SKM-1 treated with dmso at 0.1 percent for 144 hours (cell line): ENCODE results near the gene PBX4.
A peak's percentile ranks its signal among the peaks of the same experiment; 100 is the strongest.

ENCODE experiments used
- DNase-seq: peaks from one replicate; lab custom pipeline; 2025; ENCODE audit not compliant: unreplicated experiment; lab: John Stamatoyannopoulos, UW

PBX4 gene

DNA sequence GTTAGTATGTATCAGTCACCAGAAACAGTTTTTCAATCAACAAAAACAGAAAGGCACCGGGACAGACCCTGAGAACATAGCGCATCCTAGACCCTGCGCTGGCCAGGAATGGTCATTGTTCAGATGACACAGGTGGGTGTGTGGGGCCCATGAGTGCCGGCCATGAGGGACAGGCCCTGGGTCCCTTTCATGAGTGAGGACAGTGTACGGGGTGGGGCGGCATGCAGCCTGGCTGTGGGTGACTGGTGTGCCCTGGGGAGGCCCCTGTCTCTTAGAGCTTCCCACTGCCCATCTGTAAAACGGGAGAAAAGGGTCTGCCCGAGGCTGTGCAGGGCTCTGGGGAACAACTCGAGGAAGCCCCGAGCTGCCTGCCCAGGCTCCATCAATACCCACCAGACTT is 25.8 kb downstream of the PBX4 start:
- no peak for DNase-seq

DNA sequence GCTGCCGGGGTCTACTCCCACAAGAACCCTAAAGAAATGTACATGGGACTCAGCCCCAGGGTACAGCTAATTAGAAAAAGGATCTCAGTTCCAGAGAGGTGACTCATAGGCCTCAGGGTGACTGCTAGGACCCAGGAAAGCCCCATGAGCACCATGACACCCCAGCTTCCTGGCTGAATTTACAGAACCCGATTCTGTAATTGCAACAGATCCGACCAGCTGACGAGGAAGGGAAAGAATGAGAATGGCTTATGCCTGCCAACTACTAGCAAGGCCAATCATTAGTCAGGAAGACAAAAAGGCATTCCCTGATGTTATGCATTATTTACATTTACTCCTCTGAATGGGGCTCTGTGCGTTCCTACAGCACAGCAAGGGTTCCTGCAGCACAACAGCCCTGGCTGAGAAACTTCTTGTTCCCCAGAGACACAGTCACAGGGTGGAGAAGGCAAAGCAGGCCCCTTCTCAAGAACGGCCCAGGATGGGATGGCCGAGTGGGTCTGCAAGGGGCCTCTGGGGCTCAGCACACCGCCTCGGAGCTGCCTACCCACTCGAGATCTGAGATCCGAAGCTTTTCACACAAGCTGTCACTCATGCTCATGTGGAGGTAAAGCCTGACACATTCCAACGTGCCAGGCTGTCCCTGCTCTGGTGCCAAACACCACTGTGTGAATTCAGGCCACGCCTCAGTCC is 27.2 kb downstream of the PBX4 start:
- DNase-seq: peak; percentile 31

DNA sequence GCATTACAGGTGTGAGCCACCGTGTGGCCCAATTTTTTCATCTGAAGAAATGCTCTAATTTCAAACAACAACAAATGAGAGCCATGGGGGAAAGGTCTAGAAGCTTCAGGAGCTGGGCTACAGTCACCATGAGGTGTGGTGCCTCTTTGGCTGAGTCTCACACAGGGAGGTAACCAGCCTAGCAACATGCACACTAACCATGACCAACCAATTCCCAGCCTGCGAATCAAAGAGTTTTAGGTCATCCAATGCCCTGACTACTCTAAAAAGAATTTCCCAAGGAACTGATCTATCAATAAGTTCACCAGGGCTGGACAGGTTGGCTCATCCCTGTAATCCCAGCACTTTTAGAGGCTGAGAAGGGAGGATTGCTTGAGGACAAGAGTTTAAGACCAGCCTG is 29.9 kb downstream of the PBX4 start:
- DNase-seq: no peak

DNA sequence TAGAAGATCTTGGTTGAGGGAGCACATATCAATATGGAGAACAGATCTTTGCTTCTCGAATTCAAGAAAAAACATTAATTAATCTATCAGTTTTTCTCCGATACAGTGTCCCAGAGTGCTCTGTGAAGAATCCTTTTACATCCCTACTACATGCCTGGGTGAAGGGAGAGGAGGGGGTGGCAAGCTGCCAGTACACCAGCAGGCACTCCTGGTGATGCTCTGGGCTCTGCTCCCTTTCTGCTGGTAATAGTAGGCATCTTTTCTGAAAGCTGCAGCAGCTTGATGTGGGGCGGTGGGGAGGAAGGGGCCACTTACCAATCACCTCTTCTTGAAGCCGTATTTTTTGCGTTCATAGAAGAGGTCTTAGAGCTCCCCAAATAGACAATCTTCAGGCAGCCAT is 30.7 kb downstream of the PBX4 start:
- DNase-seq: no peak

DNA sequence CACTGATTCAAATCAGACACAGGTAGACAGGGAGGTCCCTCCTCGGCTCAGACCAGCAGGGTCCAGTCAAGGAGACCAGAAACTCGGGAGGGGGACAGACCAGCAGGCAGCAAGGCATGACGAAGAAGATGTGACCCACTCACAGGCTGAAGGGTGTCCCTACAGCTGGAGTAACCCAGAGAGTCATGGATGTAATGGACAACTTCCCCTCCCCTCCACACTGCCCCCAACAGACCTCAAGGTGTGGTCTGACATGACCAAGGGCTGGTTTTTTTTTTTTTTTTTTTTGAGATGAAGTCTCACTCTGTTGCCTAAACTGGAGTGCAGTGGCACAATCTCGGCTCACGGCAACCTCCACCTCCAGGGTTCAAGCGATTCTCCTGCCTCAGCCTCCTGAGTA is 34.1 kb downstream of the PBX4 start:
- no peak for DNase-seq

DNA sequence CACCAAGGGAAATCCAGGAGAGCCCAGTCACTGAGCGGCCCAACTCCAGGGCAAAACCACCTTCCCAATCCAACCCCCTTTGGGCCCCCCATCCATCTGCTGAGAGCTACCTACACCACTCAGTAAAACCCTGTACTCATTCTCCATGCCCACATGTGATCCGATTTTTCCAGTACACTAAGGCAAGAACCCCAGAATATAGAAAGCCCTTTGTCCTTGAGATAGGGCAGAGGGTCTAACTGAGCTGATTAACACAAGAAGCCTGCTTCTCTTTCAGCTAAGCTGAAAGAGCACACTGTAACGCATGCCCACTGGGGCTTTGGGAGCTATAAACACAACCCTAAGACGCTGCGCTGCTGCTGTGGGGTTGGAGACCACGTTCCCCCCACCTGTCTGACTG is 36.0 kb downstream of the PBX4 start:
- DNase-seq: no peak

DNA sequence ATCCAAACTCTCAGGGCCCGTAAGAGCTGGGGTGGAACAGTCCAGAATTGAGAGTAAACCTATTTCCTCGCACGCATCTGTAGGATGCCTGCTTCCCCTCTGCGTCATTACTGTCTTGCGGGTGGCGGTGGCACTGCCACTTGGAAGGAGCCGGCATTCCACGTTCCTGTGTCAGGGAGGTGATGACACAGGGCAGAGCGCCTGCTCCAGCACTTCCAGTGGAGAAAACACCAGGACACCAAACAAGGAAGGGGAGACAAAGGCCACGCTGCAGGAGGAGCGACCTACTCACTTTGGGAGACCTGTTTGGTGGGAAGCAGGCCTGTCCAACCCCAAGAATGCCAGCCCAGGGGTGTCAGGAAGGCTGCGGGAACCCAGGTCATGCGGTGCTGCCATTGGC is 37.1 kb downstream of the PBX4 start:
- no peak for DNase-seq

DNA sequence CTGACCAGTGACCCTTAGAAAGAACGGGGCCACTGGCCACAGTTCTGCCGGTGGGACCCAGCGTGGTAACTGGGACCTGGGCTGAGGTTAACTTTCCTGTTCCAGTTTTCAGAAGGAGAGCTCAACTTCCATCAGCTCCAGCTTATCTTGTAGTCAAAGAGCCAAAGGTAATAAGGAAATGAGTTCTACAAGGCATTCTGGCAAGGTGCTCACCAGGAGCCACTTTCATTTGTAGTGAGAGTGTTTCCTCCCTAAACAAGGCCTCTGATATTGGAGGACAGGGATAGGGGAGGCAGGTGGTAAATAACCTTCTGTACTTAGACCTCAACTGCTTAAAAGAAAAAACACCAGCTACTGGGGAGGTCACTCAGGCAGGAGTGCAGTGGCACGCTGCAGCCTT is 38.1 kb downstream of the PBX4 start:
- no peak for DNase-seq

DNA sequence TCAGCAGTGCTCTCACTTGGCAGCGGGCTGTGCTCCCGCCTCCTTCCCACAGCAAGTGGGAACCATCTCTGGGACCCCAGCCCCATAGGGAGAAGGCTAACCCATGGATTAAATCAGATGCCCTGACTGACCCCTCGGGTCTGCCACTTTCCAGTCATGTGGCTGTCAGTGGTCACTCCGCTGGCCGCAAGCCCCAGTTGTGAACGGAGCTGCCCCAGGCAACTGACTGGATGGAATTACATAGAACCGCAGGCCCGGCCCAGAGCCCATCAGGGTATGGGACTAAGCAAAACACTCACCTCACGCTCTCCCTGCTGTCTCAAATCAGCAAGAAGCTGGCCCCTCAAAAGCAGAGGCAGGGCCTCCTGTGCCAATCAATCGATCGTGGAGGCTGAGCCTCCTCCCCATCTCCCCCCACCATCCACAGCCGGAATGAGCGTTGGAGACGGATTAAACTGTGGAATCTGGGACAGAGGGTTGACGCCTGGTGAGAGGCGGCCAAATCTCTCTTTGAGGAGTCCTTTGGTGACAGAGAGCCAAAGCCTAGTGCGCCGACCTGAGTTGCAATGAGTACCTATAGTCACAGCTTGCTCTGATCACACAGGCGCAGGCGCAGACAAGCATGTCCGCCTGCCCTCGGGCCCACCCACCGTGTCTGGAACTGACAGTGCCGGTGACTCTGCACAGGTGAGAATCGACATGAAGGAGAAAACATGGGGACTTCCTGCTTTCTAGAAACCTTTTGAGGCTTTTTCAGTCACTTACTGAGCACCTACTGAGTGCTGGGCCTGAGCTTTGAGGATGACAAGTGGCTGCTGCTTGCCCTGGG is 38.7 kb downstream of the PBX4 start:
- no peak for DNase-seq

DNA sequence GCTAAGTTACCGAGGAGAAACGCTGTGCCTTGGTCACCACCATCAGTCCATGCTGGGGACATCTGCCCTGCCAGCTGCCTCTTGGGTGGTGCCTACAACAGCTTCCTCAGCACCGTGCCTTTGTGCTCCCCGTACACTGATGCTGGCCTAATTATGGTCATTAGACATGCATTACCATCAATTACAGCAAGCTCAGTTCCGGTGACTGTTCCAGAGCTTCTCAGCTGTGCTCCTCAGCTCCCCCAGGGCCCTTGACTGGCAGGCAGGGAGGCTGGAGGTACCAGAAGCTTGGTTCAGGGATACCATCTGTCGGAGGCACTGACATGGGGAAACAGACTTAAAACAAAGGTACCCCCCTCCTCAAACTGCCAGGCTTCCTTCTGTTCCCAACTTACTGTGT is 40.2 kb downstream of the PBX4 start:
- no peak for DNase-seq

DNA sequence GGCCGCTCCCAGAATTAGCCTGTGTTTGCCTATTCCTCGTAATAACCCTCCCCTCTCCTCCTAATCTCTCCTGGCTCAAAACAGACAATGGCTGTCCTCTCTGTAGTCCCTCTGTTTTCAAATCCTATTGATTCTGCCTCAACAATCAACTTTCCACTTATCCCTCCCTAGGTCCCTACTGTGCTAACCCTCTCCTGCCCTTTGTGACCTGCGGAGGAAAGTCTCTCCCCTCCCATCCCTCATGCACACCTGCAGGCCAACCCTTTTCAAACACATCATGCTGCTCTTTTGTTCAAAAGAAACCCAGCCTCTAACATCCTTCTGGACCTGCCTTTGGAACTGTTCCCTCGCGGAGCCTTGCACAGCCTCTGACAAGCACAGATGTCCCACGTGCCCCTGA is 43.1 kb downstream of the PBX4 start:
- no peak for DNase-seq

DNA sequence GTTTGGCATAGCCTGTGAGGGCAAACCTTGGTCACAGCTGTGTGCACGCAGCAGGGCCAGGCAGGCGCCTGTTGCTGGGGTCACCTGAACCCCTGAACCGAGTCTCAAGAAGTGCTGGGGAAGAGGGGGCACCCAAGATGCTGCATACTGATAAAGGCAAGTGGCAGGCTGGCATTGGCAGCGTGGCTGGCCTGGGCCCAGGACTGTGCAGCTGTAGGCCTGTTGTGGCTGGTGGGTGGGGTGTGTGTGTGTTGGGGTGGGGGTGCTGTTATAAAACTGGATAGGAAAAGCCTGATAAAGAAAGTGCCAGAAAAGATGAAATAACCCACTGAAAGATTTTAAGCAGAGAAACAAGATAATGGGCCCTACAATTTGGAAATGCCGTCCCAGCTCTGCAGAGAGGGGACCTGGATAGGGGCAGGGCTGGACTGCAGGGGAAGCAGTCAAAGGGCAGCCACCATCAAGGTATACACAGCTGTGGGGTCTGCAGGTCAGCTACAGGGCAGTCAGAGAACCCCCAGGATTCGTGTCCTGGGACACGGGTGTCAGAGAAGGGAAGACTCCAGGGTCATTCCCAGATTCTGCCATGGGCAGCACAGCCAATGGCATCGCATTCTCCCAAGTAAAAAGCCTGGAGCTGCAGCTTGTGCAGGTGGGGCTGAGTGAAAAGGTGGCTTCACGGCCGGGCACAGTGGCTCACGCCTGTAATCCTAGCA is 47.3 kb downstream of the PBX4 start:
- no peak for DNase-seq

DNA sequence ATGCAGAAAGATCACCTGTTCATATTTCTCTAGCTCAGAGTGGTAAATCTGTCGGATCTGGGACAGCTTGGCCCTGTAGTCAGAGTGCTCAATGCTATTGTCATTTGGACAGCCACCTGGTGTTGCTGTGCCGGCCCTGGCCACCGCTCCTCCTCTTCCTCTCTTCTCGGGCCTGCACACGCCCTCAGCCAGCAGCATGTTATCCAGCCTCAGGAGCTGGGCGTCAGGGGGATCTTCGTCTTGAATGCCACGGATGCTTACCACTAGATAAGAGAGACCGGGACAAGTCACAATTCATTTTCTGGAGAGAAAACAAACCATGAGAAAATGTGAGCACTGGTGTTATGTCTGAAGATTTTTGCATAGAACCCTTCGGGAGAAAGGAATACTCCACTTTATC is 47.9 kb downstream of the PBX4 start:
- no peak for DNase-seq

DNA sequence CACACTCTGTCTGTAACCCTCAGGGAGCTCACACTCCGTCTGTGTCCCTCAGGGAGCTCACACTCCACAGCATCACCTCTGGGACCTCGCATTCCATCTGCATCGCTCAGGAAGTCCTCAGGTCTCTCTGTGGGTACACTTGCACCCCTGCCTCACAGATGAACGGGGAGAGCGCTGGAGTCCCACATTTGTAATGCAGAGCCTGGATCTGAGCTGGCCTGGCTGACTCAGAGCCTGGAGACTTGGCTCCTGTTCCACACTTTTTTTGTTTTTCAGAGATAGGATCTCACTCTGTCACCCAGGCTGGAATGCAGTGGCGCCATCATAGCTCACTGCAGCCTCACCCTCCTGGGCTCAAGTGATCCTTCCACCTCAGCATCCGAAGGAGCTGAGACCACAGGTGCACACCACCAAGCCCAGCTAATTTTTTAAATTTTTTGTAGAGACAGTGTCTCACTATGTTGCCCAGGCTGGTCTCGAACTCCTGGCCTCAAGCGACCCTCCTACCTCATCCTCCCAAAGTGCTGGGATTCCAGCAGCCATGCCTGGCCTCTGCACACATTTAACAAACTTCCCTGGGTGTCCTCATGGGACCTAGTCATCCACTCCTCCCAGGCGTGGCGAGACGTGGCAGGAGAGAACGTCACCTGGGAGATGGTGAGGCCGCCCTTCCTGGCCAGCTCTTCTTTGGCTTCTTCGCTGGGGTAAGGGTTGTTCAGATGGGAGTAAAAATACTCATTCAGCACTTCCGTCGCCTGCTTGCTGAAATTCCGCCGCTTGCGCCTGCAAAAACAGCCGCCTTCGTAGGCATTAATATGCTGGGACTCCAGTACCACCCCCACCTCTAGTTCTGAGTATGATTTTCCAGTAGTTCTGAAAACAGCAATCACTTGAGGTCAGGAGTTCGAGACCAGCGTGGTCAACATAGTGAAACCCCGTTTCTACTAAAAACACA is 49.4 kb downstream of the PBX4 start:
- no peak for DNase-seq

DNA sequence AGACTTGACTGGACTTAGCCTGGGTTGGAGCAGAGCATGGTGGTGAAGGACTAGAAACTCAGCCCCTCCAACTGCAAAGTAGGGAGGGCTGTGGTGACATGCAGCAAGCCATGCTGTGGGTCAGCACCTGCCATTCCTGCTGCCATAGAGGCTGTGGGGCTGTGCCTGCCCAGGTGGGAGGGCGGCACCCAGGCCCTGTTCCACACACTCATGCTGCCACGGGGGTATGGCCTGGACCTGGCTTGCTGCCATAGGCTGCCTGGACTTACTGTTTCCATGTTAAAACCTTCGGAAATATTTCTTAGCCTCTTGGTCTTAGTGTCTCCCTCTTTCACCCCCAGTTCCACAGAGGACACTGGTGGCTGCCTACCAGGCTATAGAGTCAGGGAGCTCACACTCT is 51.1 kb downstream of the PBX4 start:
- DNase-seq: no peak

DNA sequence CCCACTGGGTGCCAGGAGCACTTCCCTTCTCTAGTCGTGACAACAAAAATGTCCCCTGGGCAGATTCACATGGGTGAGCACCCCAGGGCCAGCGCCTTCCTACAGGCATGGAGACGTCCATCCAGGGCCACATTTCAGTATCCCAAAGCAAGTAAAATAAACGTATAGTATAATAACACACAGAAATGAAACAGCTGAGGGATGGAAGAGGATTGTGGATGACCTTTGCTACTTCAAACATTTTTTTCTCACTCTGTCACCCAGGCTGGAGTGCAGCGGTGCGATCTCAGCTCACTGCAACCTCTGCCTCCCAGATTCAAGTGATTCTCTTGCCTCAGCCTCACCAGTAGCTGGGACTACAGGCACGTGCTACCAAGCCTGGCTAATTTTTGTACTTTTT is 52.2 kb downstream of the PBX4 start:
- DNase-seq: no peak

DNA sequence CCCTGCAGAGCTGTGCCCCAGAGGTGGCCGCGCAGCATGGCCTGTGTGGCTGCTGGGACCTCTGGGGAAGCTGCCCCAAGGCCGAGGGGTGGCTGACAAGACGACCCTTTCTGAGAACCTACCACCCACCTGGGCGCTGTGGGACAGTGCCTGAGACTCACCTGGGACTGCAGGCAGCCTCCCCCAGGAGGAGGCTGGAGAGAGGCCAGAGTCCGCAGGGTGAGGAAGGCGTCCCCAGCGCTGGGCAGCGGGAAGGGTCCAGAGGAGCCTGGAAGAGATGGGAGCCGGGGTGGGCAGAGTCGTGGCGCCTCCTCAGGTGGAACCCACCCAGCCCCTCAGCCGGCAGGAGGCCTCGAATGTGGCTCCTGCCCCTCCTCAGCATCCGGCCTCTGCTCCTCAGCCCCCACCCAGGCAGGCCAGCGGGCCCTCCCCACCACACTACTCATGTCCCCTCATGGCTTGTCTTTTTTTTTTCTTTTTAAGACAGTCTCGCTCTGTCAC is 55.1 kb downstream of the PBX4 start:
- no peak for DNase-seq

DNA sequence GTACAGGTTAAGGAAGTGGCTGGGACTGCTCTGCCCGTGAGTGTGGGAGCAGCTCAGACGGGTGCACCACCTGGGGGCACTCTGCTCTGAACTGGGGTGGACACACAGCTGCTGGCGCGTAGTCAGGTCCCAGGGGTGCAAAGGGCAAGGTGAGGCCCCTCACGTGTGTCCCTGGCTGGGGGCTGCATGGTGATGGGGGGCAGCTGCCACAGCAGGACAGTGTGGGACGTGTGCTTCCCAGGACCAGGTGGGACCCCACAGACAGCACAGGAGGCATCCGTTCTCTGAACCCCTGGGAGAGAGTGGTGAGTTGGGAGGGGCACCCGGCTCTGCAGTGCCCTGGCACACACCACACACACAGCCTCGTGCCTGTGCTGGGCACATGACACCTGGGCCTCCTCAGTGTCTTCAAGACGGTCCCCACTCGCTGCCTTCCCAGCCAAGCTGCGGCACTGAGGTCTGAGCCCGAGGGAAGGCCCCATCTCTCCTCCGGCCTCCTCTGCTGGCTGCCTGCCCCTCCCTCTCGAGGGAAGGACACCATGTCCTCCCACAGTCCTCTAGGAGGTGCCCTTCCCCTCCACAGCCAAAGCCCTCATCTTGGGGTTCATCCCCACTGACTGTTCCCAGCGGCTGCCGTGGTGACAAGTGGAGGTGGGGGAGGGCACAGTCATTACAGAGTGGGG is 55.7 kb downstream of the PBX4 start:
- DNase-seq: no peak

DNA sequence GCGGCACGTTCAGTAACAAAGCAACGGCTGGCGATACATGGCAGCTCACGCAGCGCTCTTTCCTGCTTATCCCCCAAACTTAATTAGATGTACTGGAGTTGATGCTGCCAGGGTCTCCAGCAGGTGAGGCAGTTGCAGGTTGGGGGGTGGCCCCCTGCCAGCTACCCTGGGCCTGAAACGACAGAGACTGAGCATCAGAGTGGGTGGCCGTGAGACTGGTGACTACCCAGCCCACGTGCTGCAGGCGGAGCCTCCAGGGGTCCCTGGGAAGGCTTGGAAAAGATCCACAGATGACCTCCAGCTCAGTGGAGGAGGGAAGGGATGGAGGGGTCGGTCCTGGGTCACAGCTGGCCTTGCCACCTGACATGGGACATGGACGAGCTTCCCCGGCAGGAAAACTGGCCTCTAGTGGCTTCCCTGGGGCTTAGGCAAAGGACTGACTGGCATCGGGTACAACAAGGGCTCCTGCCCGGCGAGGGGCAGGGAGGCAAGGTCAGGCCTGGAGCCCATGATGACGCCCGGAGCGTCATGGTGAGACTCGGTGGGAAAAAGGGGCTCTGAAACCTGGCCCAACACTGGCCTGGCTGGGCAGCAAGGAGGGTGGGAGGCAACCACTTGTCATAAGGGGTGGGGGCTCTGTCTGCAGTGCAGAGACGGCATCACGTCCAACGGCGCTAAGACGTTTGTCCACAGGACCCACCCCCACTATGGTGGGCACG is 56.4 kb downstream of the PBX4 start:
- no peak for DNase-seq

DNA sequence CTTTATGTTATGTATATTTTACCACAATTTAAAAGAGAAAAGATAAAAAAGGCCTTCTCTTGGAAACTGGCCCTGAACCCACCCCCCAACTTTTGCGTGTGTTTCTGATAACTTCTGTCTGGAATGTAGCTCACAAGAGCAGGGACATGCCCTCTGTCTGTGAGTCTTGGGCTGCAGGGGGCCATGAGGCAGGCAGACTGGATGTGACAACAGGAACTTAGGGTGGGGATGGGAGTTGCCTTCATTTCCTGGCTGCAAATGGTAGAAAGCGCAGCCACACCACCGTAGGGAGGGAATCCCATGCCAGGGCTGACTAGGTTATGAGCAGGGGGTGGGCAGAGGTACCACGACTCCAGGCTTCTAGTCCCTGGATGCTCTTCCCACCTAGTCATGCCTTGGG is 58.6 kb downstream of the PBX4 start:
- DNase-seq: no peak
